Measurements from ENCODE around the gene DOCK9. TPM values are rescaled to one million over a fixed set of nuclear protein-coding genes. Genes with fewer than 3 reads are reported as not detected.
"Not testable (repeated sequence)": the region's sequence is repeated elsewhere in the genome, so short reads cannot be mapped to it uniquely, and the experiment has no call there.

The DOCK9 gene
- total RNA-seq, 1 donor from 2014 or later = 46.2 TPM

- DNase-seq (ENCODE audit: extremely low spot score, unreplicated experiment) = no peak
- peaks cover 5% of the 10 kb centered on the region for H3K4me1 Mint-ChIP-seq (ENCODE audit: unreplicated experiment)
- H3K27me3 Mint-ChIP-seq = no peaks in the 10 kb centered on the region
- no peak overlapping the region for H3K27ac Mint-ChIP-seq
- TF ChIP-seq CTCF (conservative IDR thresholded peaks at IDR 0.05) = no peak
- no peaks in the 10 kb centered on the region for H3K9me3 Mint-ChIP-seq
- H3K4me3 Mint-ChIP-seq = no peak overlapping the region
- H3K36me3 Mint-ChIP-seq = no peaks in the 10 kb centered on the region
These were observed 161.5 kb downstream of the DOCK9 start for GRCh38 chr13:98816406-98816805.

- DNase-seq (ENCODE audit: extremely low spot score, unreplicated experiment) = no peak
- Mint-ChIP-seq H3K27me3 (no peaks in the 10 kb centered on the region), H3K4me3 (no peak overlapping the region)
These were observed 163.9 kb downstream of the DOCK9 start for GRCh38 chr13:98813993-98814392.

GRCh38 chr13:98812186-98812790, 165.6 kb downstream of the DOCK9 start:
- not testable (repeated sequence) for H3K27ac Mint-ChIP-seq; H3K27me3 Mint-ChIP-seq; H3K4me1 Mint-ChIP-seq (ENCODE audit: unreplicated experiment); H3K9me3 Mint-ChIP-seq; DNase-seq (ENCODE audit: extremely low spot score, unreplicated experiment); H3K36me3 Mint-ChIP-seq; H3K4me3 Mint-ChIP-seq

More at GRCh38 chr13:98813993-98814392, 163.9 kb downstream of the DOCK9 start:
- Mint-ChIP-seq H3K4me1 (ENCODE audit: unreplicated experiment) (no peaks in the 10 kb centered on the region), H3K27ac (no peak overlapping the region), H3K9me3 (no peaks in the 10 kb centered on the region), H3K36me3 (no peaks in the 10 kb centered on the region)
- TF ChIP-seq CTCF (conservative IDR thresholded peaks at IDR 0.05) = no peak

GRCh38 chr13:98810746-98811145, 167.1 kb downstream of the DOCK9 start:
- Mint-ChIP-seq H3K9me3 (no peaks in the 10 kb centered on the region), H3K4me3 (no peak overlapping the region), H3K36me3 (peaks cover 7% of the 10 kb centered on the region), H3K4me1 (ENCODE audit: unreplicated experiment) (no peaks in the 10 kb centered on the region), H3K27me3 (no peaks in the 10 kb centered on the region), H3K27ac (no peak overlapping the region)
- no peak for DNase-seq (ENCODE audit: extremely low spot score, unreplicated experiment)
- no peak for TF ChIP-seq CTCF (conservative IDR thresholded peaks at IDR 0.05)

GRCh38 chr13:98809345-98809777, 168.5 kb downstream of the DOCK9 start:
- Mint-ChIP-seq H3K27ac (no peak overlapping the region), H3K27me3 (no peaks in the 10 kb centered on the region), H3K4me1 (ENCODE audit: unreplicated experiment) (no peaks in the 10 kb centered on the region), H3K9me3 (no peaks in the 10 kb centered on the region), H3K4me3 (no peak overlapping the region), H3K36me3 (peaks cover 7% of the 10 kb centered on the region)
- DNase-seq (ENCODE audit: extremely low spot score, unreplicated experiment) = no peak
- TF ChIP-seq CTCF (conservative IDR thresholded peaks at IDR 0.05) = no peak

- no peak for DNase-seq (ENCODE audit: extremely low spot score, unreplicated experiment)
- no peak for TF ChIP-seq CTCF (conservative IDR thresholded peaks at IDR 0.05)
- Mint-ChIP-seq H3K4me1 (ENCODE audit: unreplicated experiment) (peaks cover 5% of the 10 kb centered on the region), H3K27me3 (no peaks in the 10 kb centered on the region), H3K27ac (no peak overlapping the region), H3K36me3 (peaks cover 7% of the 10 kb centered on the region), H3K4me3 (no peak overlapping the region), H3K9me3 (no peaks in the 10 kb centered on the region)
These were observed 170.1 kb downstream of the DOCK9 start for GRCh38 chr13:98807774-98808173.

Data from type B pancreatic cell (in vitro differentiated cells).